Right renal pelvis (tissue), 4 donors: ENCODE data around the gene MTURN. TPM values are rescaled to one million over a fixed set of nuclear protein-coding genes. Genes with fewer than 3 reads are reported as not detected.

Experiments
- DNase-seq, 4 donors: peaks; one replicate each; pipeline ENCODE4 v3.0.0-alpha.2; 2013; ENCODE audit warnings: low read depth in 4 of 4, low spot score in 3 of 4, missing footprints in 1 of 4
- polyA plus RNA-seq, 4 donors: library from polyadenylated mRNA; unstranded; fragments of 120-200 nt; gene quantifications; one replicate each; pipeline ENCODE4 v1.2.1, GENCODE V29; 2013; ENCODE audit not compliant: insufficient read length in 4 of 4

Gene MTURN
- polyA plus RNA-seq, 4 donors: 81.6 to 94.8 (median 93.2) TPM

GRCh38 chr7:30159163-30159562, 24.4 kb downstream of the MTURN start:
- DNase-seq: no peak

DNA sequence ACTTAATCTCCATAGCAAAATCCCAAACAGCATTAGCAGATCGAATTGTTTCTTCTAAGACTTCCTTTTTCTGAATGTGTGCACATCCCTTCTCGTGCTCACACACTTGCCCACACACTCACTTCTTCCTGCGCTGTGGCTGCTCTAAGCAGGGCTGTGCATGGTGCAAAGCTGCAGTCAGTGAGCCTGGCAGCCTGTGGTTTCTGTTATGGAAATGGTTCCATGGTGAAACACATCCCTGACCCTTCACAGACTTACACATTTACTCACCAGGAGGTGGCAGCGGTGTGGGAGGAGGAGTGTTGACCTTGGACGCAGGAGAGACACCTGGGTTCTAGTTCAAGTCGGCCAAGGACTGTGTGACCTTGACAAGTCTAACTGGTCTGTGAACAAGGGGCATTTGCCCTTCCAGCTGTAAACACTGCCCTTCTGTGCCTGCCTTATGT, 24.9 kb downstream of the MTURN start:
- no peak for DNase-seq

DNA sequence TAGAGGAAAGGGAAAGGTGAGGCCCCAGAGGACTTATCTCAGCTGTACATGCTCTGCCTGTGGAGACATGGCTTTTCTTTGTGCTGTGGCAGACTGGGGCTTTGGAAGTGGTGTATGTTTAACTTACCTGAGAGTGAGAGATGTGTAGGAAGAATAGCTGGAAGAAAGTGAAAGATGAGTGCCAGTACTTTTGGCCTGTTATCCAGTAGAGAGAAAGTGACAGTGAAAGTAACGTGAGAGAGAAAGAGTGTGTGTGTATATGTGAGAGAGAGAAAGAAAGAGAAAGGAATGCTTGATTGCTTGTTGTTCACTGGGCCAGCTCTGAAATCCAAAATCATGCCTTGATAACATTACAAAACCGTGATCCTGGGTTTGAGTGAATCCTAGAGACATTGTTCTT, 25.5 kb downstream of the MTURN start:
- no peak for DNase-seq

DNA sequence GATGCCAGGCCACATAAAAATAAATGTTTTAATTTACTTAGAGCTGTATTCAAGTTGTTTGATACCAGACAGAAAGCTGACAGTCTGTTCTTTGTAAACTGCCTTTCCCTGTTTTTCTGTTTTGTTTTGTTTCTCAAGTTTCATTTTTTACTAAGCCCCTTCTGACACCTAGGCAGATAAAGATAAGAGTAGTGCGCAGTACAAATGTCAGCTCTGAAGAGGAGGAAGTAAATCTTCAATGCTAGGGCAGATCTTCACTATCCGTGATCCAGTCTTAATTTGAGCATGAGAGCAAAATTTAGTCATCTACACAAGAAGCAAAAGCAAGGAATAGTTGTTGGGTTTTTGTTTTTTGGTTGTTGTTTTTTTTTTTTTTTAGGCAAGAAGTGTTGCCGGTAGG, 27.3 kb downstream of the MTURN start:
- no peak for DNase-seq

DNA sequence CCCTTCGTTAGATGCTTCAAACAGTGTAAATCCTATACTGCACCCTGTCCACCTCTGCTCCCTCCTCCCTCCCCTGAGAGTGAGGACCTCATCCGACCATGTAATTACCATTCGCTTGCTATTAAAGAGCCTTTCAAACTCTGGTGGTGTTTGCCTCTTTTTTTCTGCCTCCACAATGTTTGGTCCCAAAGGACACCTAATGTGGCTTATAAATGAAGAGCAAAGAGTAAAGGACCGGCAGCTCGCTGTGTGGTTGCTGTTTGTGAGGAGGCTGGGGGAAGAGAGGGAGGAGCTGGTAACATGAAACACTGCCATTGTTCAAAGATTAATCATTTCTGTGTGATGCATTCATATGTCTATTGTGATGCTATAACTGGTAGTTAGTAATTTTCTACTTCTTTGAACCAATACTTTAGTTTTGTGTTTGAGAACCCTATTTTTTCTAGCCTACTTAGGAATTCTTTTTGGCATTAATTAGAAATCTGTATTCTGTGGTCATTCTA, 27.9 kb downstream of the MTURN start:
- no peak for DNase-seq

GRCh38 chr7:30163231-30163894, 28.6 kb downstream of the MTURN start:
- DNase-seq: no peak

- no peak for DNase-seq
Measured at GRCh38 chr7:30164567-30164966, 29.8 kb downstream of the MTURN start.

GRCh38 chr7:30165590-30165989, 30.8 kb downstream of the MTURN start:
- no peak for DNase-seq

DNA sequence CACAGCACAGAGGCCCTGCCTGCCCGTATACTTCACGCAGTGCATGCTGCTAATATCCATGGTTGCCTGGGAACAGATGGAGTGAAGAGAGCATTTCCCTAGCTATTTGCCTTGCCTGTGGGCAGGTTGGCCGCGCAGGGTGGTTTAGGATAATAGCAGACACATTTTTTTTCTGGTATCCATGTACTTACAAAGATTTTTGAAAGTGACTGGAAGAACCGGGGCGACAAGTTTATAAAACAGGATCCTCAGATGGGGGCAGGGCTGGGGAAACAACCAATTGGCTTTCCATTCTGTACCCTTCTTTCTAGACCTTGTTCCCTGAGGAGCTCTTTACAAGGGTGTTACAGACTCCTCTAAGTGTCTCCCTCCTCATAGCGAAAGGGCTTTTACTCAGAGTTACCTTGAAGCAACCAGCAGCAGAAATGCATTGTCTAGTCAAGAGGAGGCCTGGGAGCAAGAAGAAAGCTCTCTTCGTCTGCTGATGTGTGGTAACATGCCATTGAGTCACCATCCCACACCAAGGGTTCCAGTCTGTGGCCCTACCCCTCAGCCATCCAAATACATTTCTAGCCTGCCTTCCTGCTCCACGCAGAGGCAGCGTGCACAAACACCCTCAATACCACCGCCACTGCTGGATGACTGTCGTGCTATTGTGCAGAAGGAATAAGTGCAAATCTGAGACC, 31.5 kb downstream of the MTURN start:
- DNase-seq: no peak

DNA sequence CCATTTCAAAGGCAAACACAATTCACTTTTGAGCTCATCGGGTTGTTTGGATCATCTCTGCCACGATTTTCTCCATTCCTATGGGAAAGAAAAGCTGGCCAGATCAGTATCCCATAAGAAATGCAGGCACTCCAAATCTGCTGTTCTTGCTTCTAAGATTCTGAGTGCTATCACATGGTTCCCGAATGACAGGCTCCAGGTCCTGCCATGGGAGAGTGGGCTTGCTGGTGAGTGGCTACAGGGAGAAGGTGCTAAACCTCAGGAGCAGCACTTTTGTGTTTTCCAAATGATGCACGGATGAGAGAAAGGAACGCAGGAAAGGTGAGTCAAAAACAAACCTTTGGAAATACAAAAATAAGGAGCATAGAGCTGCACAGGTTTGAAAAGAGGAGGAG, 32.1 kb downstream of the MTURN start:
- DNase-seq: no peak

- no peak for DNase-seq
Measured at GRCh38 chr7:30167901-30168300, 33.1 kb downstream of the MTURN start.

- DNase-seq: no peak
Measured at GRCh38 chr7:30168835-30169573, 34.2 kb downstream of the MTURN start.

- no peak for DNase-seq
Measured at GRCh38 chr7:30169579-30169978, 34.8 kb downstream of the MTURN start.

- no peak for DNase-seq
Measured at GRCh38 chr7:30170476-30171205, 35.9 kb downstream of the MTURN start.

DNA sequence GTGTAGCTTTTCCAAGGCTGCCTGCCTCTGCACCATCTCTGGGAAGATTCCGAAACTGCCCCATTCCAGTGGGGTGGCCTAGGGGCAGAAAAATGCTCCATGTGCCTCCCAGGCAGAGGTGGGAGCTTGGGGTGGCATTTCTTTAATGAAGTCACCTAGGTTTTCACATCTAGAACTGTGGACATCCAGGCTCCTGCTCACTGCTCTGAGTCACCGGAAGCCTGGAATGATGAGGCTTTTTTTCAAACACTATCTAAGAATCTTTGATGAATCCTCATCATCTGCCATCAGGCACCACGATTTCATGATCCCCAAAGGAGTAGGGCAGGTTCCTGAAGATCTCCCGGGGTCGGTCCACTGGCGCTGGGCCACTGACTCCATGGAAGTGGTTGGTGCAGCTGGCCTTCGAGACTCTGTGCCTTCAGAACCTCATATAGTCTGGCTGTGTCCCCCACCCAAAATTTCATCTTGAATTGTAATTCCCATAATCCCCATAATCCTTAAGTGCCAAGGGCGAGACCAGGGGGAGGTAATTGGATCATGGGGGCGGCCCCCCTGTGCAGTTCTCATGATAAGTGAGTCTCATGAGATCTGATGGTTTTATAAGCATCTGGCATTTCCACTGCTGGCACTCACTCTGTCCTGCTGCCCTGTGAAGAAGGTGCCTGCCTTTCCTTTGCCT, 37.1 kb downstream of the MTURN start:
- no peak for DNase-seq

DNA sequence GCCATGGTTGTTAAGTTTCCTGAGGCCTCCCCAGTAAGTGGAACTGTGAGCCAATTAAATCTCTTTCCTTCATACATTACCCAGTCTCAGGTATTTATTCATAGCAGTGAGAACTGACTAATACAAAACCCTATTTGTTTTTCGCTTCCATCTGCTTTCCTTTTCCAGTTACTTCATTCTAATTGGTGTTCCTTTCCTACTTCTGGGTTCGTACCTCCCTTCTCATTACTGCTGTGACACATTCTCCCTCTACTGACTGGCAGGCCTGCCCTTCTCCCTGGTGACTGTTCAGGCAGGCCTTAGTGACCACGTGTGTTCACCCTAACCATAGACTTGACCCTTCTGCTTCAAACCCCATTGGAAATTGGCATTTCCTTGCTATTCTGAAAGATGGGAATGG, 37.7 kb downstream of the MTURN start:
- no peak for DNase-seq

DNA sequence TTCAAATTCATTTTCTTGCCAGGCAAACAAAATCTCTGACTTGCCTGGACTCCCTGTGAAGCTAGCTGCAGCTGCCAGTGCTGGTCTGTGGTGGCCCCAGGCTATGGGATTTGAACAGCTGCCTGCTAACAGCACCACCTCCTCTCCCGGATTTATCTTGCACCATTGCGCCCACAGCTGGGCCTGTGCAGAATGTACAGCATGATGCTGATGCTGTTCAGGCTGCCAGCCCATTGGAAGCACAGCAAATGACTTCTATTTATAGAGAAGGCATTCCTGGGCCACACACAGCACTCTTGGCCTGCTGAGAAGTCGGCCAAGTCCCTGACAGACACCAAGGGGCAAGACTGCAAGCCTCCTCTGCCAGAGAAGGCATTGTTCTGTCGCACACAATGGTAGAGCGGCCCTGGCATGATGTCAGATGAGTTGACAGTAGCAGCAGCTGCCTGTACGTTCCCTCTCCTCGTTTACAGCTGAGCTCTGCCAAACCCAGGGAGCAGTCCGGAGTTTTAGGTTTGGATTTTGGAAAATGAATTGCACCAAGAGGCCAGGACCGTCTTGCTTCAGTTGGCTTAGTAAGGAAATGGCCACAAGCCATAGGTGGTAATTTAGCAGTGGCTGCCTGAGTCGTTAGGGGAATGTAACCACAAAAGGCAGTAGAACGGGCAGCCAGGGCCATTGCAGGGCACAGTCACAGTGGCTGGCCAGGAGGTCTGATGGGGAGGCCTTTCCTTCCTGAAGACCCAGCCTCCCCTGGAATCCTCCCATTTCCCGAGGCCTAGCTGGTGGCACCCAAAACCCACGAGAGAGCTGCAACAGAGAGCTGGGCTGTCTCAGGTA, 38.5 kb downstream of the MTURN start:
- no peak for DNase-seq

DNA sequence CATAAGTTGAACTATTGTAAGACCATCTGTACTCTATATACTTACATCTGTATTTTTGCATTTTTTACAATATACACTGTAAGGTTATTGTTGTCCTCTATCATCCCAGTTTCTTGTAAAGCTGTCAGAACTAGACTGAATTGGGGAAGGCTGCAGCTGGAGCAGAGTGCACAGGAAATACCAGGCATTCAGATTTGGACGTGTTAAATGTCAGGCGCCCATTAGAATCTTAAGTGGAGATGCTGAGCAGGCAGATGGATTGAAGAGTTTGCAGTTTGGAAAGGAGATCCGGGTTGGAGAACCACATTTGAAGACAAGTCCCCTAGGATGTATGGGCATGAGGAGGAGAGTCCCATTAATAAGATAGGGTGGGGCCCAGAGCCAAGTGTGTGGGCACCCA, 40.4 kb downstream of the MTURN start:
- DNase-seq: no peak

- DNase-seq: no peak
Measured at GRCh38 chr7:30175636-30176147, 40.9 kb downstream of the MTURN start.
